ENCODE data around the gene THOC7.

THOC7 gene

GRCh38 chr3:63842127-63842526, 21.5 kb downstream of the THOC7 start:
- no peak for DNase-seq

GRCh38 chr3:63841704-63842103, 21.9 kb downstream of the THOC7 start:
- DNase-seq: no peak

GRCh38 chr3:63832395-63832794, 31.2 kb downstream of the THOC7 start:
- no peak for DNase-seq

GRCh38 chr3:63830526-63830925, 33.1 kb downstream of the THOC7 start:
- no peak for DNase-seq

DNA sequence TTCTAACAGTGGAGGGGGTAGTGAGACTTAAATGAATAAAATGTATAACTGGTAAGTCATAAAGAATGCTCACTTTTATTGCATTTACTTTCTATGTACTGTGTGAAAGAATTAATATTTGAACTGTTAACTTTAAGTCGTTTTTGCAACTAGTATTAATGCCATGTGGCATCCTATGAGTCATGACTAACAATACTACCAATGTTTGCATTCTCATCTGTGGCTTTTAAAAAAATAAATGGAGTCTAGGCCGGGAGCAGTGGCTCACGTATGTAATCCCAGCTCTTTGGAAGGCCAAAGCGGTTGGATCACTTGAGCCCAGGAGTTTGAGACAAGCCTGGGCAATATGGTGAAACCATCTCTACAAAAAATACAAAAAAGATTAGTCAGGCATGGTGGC, 39.3 kb downstream of the THOC7 start:
- DNase-seq: no peak

- no peak for DNase-seq
Observed at GRCh38 chr3:63819151-63819398, 44.5 kb downstream of the THOC7 start, which contains the start of gene C3orf49. TSS of gene C3orf49 (plus strand) at chr3:63819299. CDS start at chr3:63819472, 173 bp downstream.

DNA sequence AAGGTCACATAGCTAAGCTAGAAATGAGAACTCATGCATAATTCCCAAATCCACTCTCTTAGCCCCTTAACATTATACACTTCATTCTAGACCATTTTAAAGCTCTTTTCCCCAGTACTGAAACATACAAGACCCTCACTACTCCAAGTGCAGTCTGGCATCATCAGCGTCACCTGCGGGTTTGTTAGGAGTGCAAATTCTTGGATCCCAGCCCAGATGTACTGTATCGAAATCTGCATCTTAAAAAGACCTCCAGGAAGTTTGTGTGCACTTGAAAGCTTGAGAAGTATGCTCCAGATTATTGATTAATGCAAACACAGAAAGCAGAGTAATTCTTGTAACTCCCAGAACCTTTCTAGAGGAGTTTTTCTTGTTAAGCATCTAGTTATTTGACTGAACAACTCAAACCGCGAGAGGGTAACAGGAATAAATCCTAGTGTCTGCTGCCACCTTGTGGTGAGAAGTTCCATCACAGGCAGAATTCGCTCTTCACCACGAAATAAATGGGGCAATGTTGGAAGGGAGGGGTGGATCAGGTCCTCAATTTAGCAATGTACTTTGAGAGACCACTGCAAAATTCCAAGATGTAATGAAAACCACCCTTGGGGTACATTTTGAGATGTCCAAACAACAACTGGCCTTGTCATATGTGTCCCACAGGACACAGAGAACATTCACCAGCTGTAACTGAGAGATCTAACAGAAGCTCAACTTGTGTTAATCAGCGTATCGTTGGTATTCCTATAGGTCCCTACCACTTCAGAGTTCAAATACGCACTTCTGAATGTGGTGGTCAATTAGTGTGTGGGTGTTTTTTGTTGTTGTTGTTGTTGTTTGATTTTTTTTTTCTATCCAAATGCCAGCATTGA, 45.1 kb downstream of the THOC7 start:
- DNase-seq: peak in 4 of 5 experiments; percentile 12 to 57 (median 20)

DNA sequence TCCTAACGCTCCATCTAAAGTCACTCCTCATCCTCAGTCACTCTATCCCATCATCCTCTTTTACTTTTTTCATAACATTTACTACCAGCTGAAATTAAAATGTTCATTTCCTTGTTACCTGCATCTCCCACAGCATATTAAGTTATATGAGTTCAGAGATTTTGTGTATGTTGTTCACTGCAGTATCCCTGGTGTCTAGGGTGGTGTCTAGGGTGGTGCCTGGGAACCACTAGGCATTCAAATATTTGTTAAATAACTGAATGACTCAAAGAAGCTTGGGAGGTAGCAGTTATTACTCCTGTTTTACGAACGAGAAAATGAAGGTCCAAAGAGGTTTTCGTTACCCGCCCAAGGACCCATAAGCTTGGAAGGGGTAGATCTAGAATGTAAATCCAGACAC, 46.4 kb downstream of the THOC7 start:
- DNase-seq: no peak

- peak in 1 of 5 experiments; percentile 3 for DNase-seq
Observed at GRCh38 chr3:63814237-63814636, 49.4 kb downstream of the THOC7 start.

- DNase-seq: no peak
Observed at GRCh38 chr3:63809607-63810006, 54.0 kb downstream of the THOC7 start.

DNA sequence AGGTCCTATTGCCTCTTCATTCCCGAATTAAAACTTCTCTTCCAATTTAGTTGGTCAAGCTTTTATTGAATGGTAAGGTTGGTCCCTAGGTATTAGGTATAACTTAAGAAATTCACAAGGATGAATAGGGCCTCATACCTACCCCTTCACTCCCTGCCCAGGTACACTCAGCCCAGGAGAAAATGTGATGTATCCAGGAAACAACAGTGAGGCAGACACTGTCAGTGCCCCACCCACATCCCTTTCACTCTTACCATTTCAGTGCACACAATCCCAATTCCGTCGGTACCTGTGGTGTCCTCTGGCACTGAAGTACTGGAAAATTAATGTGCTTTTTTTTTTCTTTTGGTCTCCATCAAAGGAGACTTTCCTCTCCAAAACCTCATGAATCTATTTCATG, 55.0 kb downstream of the THOC7 start:
- DNase-seq: no peak

DNA sequence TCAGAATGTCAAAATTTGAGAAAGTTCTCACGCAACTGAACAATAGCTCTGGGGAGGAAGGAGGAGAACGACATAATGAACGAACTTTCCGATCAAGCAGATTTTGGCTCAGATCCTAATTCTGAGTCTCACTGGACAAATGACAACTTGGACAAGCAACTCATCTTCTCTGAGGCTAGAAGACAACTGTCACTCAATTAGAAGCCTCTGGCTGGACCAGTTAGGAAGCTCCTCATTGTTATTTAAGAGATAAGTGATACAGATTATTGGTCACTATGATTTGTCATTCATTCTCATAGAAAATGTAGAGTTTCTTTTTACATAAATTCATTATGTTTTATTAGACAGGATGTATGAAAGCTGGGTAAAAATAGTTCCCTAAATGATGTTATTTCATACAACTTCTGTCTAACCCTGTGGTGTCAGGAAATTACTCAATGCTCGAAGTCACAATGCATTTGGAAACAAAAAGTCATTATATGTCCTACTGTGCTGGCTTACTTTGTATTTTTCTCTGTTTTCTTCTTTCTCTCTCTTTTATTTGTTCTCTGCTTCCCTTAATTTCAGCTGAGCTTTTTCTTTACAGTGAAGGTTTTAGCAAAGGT, 55.5 kb downstream of the THOC7 start:
- no peak for DNase-seq

GRCh38 chr3:63803911-63804310, 59.7 kb downstream of the THOC7 start:
- no peak for DNase-seq

GRCh38 chr3:63800097-63800496, 63.5 kb downstream of the THOC7 start:
- DNase-seq: no peak

GRCh38 chr3:63798949-63799348, 64.7 kb downstream of the THOC7 start:
- no peak for DNase-seq

DNA sequence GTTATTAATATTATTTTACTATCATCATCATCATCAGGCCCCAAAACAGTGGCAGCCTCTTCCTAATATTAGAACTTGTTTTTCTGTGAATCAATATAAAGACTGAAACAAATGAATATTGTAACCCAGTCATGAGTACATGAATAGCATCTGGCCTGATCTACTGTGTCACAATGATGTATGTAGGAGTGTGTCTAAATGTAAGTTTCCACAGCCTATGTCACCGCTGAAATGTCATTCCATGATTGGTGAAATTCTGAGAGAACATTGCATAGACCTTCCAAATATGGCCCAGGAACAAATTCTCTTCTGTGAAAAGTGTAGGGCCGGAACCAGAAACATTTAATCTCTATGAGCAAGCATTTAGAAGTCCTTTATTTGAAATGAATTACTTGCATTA, 65.1 kb downstream of the THOC7 start:
- no peak for DNase-seq

GRCh38 chr3:63795438-63795837, 68.2 kb downstream of the THOC7 start:
- DNase-seq: no peak

DNA sequence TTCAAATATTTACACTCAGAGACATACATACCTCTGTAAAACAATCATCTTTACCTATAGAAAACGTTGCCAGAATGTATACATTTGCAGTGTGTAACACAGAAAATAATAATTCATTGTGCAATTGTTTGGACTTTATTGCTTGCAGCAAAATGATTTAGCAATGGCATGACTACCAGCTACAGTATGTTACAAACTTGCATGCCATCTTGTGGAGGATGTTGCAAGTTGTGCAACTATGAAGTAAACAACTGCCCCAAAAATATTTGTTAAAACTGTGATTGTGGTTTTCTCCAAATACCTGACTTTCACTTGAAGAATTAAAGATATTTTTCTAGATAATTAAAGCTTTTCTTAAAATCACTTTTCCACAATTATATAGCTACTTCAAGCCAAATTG, 71.6 kb downstream of the THOC7 start:
- no peak for DNase-seq
